ENCODE measurements around the gene CYP27A1. TPM values are rescaled to one million over a fixed set of nuclear protein-coding genes. Genes with fewer than 3 reads are reported as not detected.
"Not testable (repeated sequence)": the region's sequence is repeated elsewhere in the genome, so short reads cannot be mapped to it uniquely, and the experiment has no call there.

CYP27A1 gene
- total RNA-seq, 1 experiment from 2014 or later: 1.2 TPM

GRCh38 chr2:218839430-218839829 is 57.5 kb downstream of the CYP27A1 start:
- no peak for TF ChIP-seq EZH2 (IDR thresholded peaks at IDR 0.05; ENCODE audit: borderline replicate concordance, low read depth, low read length, poor library complexity, severe bottlenecking)
- no peak for TF ChIP-seq CTCF (conservative IDR thresholded peaks at IDR 0.05; ENCODE audit: low read depth, low read length)
- H3K27ac ChIP-seq (ENCODE audit: low read depth, low read length, poor library complexity, severe bottlenecking): no peak overlapping the region
- peaks cover 7% of the 10 kb centered on the region for H3K9me3 ChIP-seq (ENCODE audit: low read depth, low read length, poor library complexity, severe bottlenecking)
- no peaks in the 10 kb centered on the region for H3K4me1 ChIP-seq (ENCODE audit: insufficient read depth, low read length, poor library complexity, severe bottlenecking)
- no TSS peak for BruUV-seq (replicated peaks)
- no peak overlapping the region for H3K4me3 ChIP-seq (ENCODE audit: low read depth, low read length, poor library complexity, severe bottlenecking)
- intact Hi-C loops (cut with micrococcal nuclease; ENCODE audit: unreplicated experiment): no loop called here
- no peaks in the 10 kb centered on the region for H3K36me3 ChIP-seq (ENCODE audit: insufficient read depth, low read length, poor library complexity, severe bottlenecking)
- ChIA-PET CTCF (no interaction called here), POLR2A (ENCODE audit: low non-redundant PET) (no interaction called here)
- no peak for DNase-seq (ENCODE audit: low spot score)
- H3K27me3 ChIP-seq (replicated peaks; ENCODE audit: insufficient read depth, low read depth, low read length, poor library complexity): peaks cover 16% of the 10 kb centered on the region

- no peak overlapping the region for H3K27ac ChIP-seq (ENCODE audit: low read depth, low read length, poor library complexity, severe bottlenecking)
- POLR2A ChIA-PET (ENCODE audit: low non-redundant PET): no interaction called here
- no peak overlapping the region for H3K4me3 ChIP-seq (ENCODE audit: low read depth, low read length, poor library complexity, severe bottlenecking)
- H3K4me1 ChIP-seq (ENCODE audit: insufficient read depth, low read length, poor library complexity, severe bottlenecking): no peaks in the 10 kb centered on the region
- BruUV-seq (replicated peaks): no TSS peak
- intact Hi-C loops (cut with micrococcal nuclease; ENCODE audit: unreplicated experiment): no loop called here
- CTCF ChIA-PET: no interaction called here
- H3K9me3 ChIP-seq (ENCODE audit: low read depth, low read length, poor library complexity, severe bottlenecking): peaks cover 7% of the 10 kb centered on the region
- DNase-seq (ENCODE audit: low spot score): no peak
- H3K27me3 ChIP-seq (replicated peaks; ENCODE audit: insufficient read depth, low read depth, low read length, poor library complexity): peaks cover 16% of the 10 kb centered on the region
- H3K36me3 ChIP-seq (ENCODE audit: insufficient read depth, low read length, poor library complexity, severe bottlenecking): no peaks in the 10 kb centered on the region
- TF ChIP-seq CTCF (conservative IDR thresholded peaks at IDR 0.05; ENCODE audit: low read depth, low read length): no peak
- no peak for TF ChIP-seq EZH2 (IDR thresholded peaks at IDR 0.05; ENCODE audit: borderline replicate concordance, low read depth, low read length, poor library complexity, severe bottlenecking)
Observed at GRCh38 chr2:218839888-218840287, 57.9 kb downstream of the CYP27A1 start.

- H3K27ac ChIP-seq (ENCODE audit: low read depth, low read length, poor library complexity, severe bottlenecking); H3K36me3 ChIP-seq (ENCODE audit: insufficient read depth, low read length, poor library complexity, severe bottlenecking); H3K9me3 ChIP-seq (ENCODE audit: low read depth, low read length, poor library complexity, severe bottlenecking); POLR2A ChIA-PET (ENCODE audit: low non-redundant PET); DNase-seq (ENCODE audit: low spot score); H3K4me1 ChIP-seq (ENCODE audit: insufficient read depth, low read length, poor library complexity, severe bottlenecking); intact Hi-C loops (cut with micrococcal nuclease; ENCODE audit: unreplicated experiment); CTCF ChIA-PET; H3K4me3 ChIP-seq (ENCODE audit: low read depth, low read length, poor library complexity, severe bottlenecking); H3K27me3 ChIP-seq (replicated peaks; ENCODE audit: insufficient read depth, low read depth, low read length, poor library complexity); BruUV-seq (replicated peaks): not testable (repeated sequence)
Observed at GRCh38 chr2:218844334-218844733, 62.4 kb downstream of the CYP27A1 start.

DNA sequence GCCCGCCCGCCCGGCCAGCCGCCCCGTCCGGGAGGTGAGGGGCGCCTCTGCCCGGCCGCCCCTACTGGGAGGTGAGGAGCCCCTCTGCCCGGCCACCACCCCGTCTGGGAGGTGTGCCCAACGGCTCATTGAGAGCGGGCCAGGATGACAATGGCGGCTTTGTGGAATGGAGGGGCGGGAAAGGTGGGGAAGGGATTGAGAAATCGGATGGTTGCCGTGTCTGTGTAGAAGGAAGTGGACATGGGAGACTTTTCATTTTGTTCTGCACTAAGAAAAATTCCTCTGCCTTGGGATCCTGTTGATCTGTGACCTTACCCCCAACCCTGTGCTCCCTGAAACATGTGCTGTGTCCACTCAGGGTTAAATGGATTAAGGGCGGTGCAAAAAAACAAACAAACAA is 65.0 kb downstream of the CYP27A1 start:
- DNase-seq (ENCODE audit: low spot score); H3K27ac ChIP-seq (ENCODE audit: low read depth, low read length, poor library complexity, severe bottlenecking); H3K36me3 ChIP-seq (ENCODE audit: insufficient read depth, low read length, poor library complexity, severe bottlenecking); POLR2A ChIA-PET (ENCODE audit: low non-redundant PET); H3K27me3 ChIP-seq (replicated peaks; ENCODE audit: insufficient read depth, low read depth, low read length, poor library complexity); H3K4me3 ChIP-seq (ENCODE audit: low read depth, low read length, poor library complexity, severe bottlenecking); BruUV-seq (replicated peaks); H3K4me1 ChIP-seq (ENCODE audit: insufficient read depth, low read length, poor library complexity, severe bottlenecking); H3K9me3 ChIP-seq (ENCODE audit: low read depth, low read length, poor library complexity, severe bottlenecking): not testable (repeated sequence)
- intact Hi-C loops (cut with micrococcal nuclease; ENCODE audit: unreplicated experiment): loop anchor here (1.0 to 5.0 kb wide), 6 partner anchors 119 to 575 kb away; partner anchors contain the start of genes AAMP, CTDSP1 and PNKD
- CTCF ChIA-PET: interaction anchor here (0.6 to 1.5 kb wide), 16 partner anchors 12 to 188 kb away, joined by 3 to 28 read pairs (median 4); partner anchors contain the start of genes BCS1L, PRKAG3, RNF25 and STK36

Measured in A673 (cell line).